NCI-H1417 (cell line): ENCODE measurements around the gene PCNA.
"Not testable (repeated sequence)": the region's sequence is repeated elsewhere in the genome, so short reads cannot be mapped to it uniquely, and the experiment has no call there.

Source experiments
- DNase-seq, 3 experiments: peaks; one replicate each; lab custom pipeline; 2025; lab: John Stamatoyannopoulos, UW

The PCNA gene

GRCh38 chr20:5096463-5096862 is 23.3 kb downstream of the PCNA start:
- no peak for DNase-seq

GRCh38 chr20:5095931-5096330 is 23.8 kb downstream of the PCNA start:
- DNase-seq, result no peak

- DNase-seq, result no peak
Measured at GRCh38 chr20:5095454-5095853, 24.3 kb downstream of the PCNA start.

- DNase-seq, result no peak
Measured at GRCh38 chr20:5092765-5093339, 26.9 kb downstream of the PCNA start.

- no peak for DNase-seq
Measured at GRCh38 chr20:5091902-5092301, 27.9 kb downstream of the PCNA start.

GRCh38 chr20:5090191-5090590 is 29.6 kb downstream of the PCNA start:
- DNase-seq, result no peak

- DNase-seq, result no peak
Measured at GRCh38 chr20:5088688-5089087, 31.1 kb downstream of the PCNA start.

GRCh38 chr20:5085380-5085779 is 34.4 kb downstream of the PCNA start:
- DNase-seq, result no peak

- DNase-seq, result no peak
Measured at GRCh38 chr20:5080384-5080877, 39.3 kb downstream of the PCNA start.

GRCh38 chr20:5078399-5078958 is 41.3 kb downstream of the PCNA start:
- DNase-seq, result peak in 1 of 3 experiments; percentile 22

- DNase-seq, result no peak
Measured at GRCh38 chr20:5077761-5078387, 41.9 kb downstream of the PCNA start.

GRCh38 chr20:5076913-5077312 is 42.8 kb downstream of the PCNA start:
- not testable (repeated sequence) for DNase-seq

GRCh38 chr20:5074232-5074674 is 45.5 kb downstream of the PCNA start:
- no peak for DNase-seq

GRCh38 chr20:5073660-5074231 is 46.0 kb downstream of the PCNA start:
- DNase-seq, result no peak

- DNase-seq, result peak in 1 of 3 experiments; percentile 10
Measured at GRCh38 chr20:5072756-5073659, 46.8 kb downstream of the PCNA start.

GRCh38 chr20:5071942-5072341 is 47.8 kb downstream of the PCNA start:
- DNase-seq, result not testable (repeated sequence)

- DNase-seq, result peak in 2 of 3 experiments; percentile 17 to 45
Measured at GRCh38 chr20:5070570-5070969, 49.2 kb downstream of the PCNA start.

GRCh38 chr20:5070081-5070480 is 49.7 kb downstream of the PCNA start:
- DNase-seq, result no peak

GRCh38 chr20:5069141-5069806 is 50.5 kb downstream of the PCNA start:
- no peak for DNase-seq

GRCh38 chr20:5067877-5068645 is 51.7 kb downstream of the PCNA start:
- DNase-seq, result no peak
